ENCODE data around the gene JAZF1.
A peak's percentile ranks its signal among the peaks of the same experiment; 100 is the strongest.

DNA sequence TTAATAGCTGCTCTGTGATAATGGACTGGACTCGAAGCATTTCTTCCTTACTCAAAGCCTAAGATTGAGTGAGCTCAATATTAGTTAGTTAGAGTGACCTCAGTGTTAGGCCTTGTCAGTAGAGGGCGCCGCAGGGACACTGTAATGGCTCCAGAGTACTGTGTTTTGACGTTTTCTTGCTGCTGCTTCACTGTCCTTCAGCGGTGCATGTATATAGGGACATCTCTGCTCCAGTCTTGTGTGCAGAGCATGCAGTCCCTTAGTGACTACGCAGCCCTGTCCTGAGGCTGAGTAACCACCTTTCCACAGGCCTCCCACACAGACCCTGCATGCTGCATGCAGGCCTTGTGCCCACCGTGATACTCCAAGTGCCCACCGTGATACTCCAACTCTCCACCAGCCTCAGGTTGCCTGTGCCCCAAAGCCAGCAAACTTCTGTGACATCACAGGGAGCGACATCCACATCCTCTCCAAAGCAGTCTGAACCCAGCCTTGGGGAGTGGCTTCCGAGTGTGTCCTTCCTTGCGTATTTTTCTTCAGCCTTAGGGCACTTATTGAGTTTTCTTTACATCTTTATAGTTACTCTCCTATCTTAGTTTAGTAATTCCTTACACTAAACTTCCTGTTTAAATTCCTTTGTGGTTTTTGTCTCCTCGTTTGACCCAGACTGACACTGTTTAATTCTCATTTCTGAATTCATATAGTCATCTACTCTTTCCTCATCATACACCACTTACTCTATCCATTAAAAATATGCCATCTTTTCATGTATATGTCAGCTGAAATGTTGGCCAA lies 118.2 kb downstream of the JAZF1 start:
- TF ChIP-seq, protein P1, sequence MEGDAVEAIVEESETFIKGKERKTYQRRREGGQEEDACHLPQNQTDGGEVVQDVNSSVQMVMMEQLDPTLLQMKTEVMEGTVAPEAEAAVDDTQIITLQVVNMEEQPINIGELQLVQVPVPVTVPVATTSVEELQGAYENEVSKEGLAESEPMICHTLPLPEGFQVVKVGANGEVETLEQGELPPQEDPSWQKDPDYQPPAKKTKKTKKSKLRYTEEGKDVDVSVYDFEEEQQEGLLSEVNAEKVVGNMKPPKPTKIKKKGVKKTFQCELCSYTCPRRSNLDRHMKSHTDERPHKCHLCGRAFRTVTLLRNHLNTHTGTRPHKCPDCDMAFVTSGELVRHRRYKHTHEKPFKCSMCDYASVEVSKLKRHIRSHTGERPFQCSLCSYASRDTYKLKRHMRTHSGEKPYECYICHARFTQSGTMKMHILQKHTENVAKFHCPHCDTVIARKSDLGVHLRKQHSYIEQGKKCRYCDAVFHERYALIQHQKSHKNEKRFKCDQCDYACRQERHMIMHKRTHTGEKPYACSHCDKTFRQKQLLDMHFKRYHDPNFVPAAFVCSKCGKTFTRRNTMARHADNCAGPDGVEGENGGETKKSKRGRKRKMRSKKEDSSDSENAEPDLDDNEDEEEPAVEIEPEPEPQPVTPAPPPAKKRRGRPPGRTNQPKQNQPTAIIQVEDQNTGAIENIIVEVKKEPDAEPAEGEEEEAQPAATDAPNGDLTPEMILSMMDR (IDR thresholded peaks at IDR 0.05 in 4 of 5, conservative IDR thresholded peaks at IDR 0.05 in 1 of 5): peak in 4 of 5 experiments; percentile 51 to 73 (median 62)
- TF ChIP-seq POLR2A (IDR thresholded peaks at IDR 0.05): no peak
